H1 (cell line): Measurements from ENCODE around the gene TMEM116. TPM values are rescaled to one million over a fixed set of nuclear protein-coding genes. Genes with fewer than 3 reads are reported as not detected.

ENCODE experiments used
- CTCF ChIA-PET: fragments of 300-600 bp; sonication (Branson Sonifier 250); formaldehyde crosslinking; loops from one replicate; lab custom pipeline; 2021; ENCODE audit not compliant: partially characterized antibody; lab: Charles Lee
- POLR2A ChIA-PET: fragments of 300-600 bp; sonication (Branson Sonifier 250); formaldehyde crosslinking; loops from one replicate; lab custom pipeline; 2021; ENCODE audit warnings: inconsistent platforms; ENCODE audit not compliant: partially characterized antibody; lab: Charles Lee
- DNase-seq, 2 experiments: peaks; one replicate each; pipeline versions ENCODE4 v3.0.0 to v3.0.0-alpha.2; 2010 to 2022; ENCODE audit warnings: low spot score in 2 of 2, low read depth in 1 of 2, mixed read lengths in 1 of 2
- FAIRE-seq: peaks from 2 replicates; lab custom pipeline; 2011; peaks lifted over from hg19 to GRCh38; lab: Jason Lieb, UNC
- H2AFZ ChIP-seq: 2 replicates; pipeline ENCODE4 v1.8.1; 2012; ENCODE audit warnings: low read length, inconsistent platforms
- H2AK5ac ChIP-seq: 2 replicates; pipeline ENCODE4 v1.6.1; 2013; ENCODE audit warnings: low read depth, low read length
- H2BK120ac ChIP-seq: replicated peaks from 2 replicates; pipeline ENCODE3; 2013; ENCODE audit warnings: low read depth, low read length, inconsistent platforms
- H2BK12ac ChIP-seq: 2 replicates; pipeline ENCODE4 v1.6.1; 2013; ENCODE audit warnings: low read depth, low read length
- H2BK15ac ChIP-seq: 2 replicates; pipeline ENCODE4 v1.6.1; 2013; ENCODE audit warnings: low read length
- H2BK20ac ChIP-seq: 2 replicates; pipeline ENCODE4 v1.6.1; 2013; ENCODE audit warnings: low read length
- H2BK5ac ChIP-seq: 2 replicates; pipeline ENCODE4 v1.6.1; 2013; ENCODE audit warnings: low read depth, low read length
- H3K14ac ChIP-seq: 2 replicates; pipeline ENCODE4 v1.6.1; 2013; ENCODE audit warnings: inconsistent platforms; ENCODE audit not compliant: insufficient read length
- H3K18ac ChIP-seq: 2 replicates; pipeline ENCODE4 v1.6.1; 2013; ENCODE audit warnings: low read length; ENCODE audit errors: extremely low read depth
- H3K23ac ChIP-seq: 2 replicates; pipeline ENCODE4 v1.6.1; 2013; ENCODE audit warnings: inconsistent platforms; ENCODE audit not compliant: insufficient read length
- H3K23me2 ChIP-seq: 2 replicates; pipeline ENCODE4 v1.6.1; 2013; ENCODE audit warnings: low read depth, low read length
- H3K27ac ChIP-seq: 2 replicates; pipeline ENCODE4 v1.6.1; 2011; ENCODE audit warnings: low read depth, low read length, inconsistent platforms
- H3K27me3 ChIP-seq, 4 experiments: replicated peaks in 1 of 4; 1 replicate in 1 of 4; 2 replicates in 3 of 4; pipeline versions ENCODE4 v1.6.1 to v1.8.1; 2011 to 2013; ENCODE audit warnings: low read length in 3 of 4, mild to moderate bottlenecking in 3 of 4, inconsistent platforms in 2 of 4, mixed read lengths in 2 of 4, moderate library complexity in 1 of 4; ENCODE audit not compliant: control insufficient read depth in 3 of 4, insufficient read depth in 3 of 4; ENCODE audit errors: extremely low read depth in 1 of 4
- H3K36me3 ChIP-seq, 4 experiments: 2 replicates each; pipeline versions ENCODE4 v1.6.1 to v1.8.1; 2011 to 2013; ENCODE audit warnings: mild to moderate bottlenecking in 4 of 4, low read length in 3 of 4, moderate library complexity in 2 of 4, control low read depth in 1 of 4, inconsistent platforms in 1 of 4; ENCODE audit not compliant: insufficient read depth in 4 of 4, control insufficient read depth in 2 of 4
- H3K4ac ChIP-seq: replicated peaks from 2 replicates; pipeline ENCODE3; 2013; ENCODE audit warnings: low read length, low read depth, mixed read lengths, inconsistent platforms; ENCODE audit not compliant: insufficient read length
- H3K4me1 ChIP-seq, 4 experiments: replicated peaks in 1 of 4; 1 replicate in 1 of 4; 2 replicates in 3 of 4; pipeline versions ENCODE4 v1.6.1 to v1.8.1; 2011 to 2013; ENCODE audit warnings: low read length in 3 of 4, inconsistent platforms in 2 of 4, mixed read lengths in 1 of 4; ENCODE audit not compliant: insufficient read depth in 4 of 4, control insufficient read depth in 3 of 4
- H3K4me2 ChIP-seq, 2 experiments: 2 replicates each; pipeline versions ENCODE4 v1.6.1 to v1.8.1; 2011 to 2013; ENCODE audit warnings: low read depth in 2 of 2, low read length in 2 of 2, control low read depth in 1 of 2, inconsistent platforms in 1 of 2, mild to moderate bottlenecking in 1 of 2; ENCODE audit not compliant: insufficient read depth in 1 of 2
- H3K4me3 ChIP-seq, 4 experiments: fragments of 200-600, 300-600 bp in 1 of 4; sonication (generic), shearing (Covaris generic), sonication (Bioruptor Twin) in 1 of 4; 2 replicates each; pipeline versions ENCODE4 v1.5.1 to v1.8.1; 2011 to 2016; ENCODE audit warnings: low read length in 4 of 4, low read depth in 3 of 4, control low read depth in 2 of 4, inconsistent platforms in 2 of 4, mild to moderate bottlenecking in 2 of 4, mixed read lengths in 1 of 4, moderate library complexity in 1 of 4; ENCODE audit not compliant: insufficient read depth in 2 of 4; ENCODE audit errors: extremely low read depth in 1 of 4
- H3K56ac ChIP-seq: replicated peaks from 2 replicates; pipeline ENCODE3; 2013; ENCODE audit warnings: low read depth, mild to moderate bottlenecking, mixed read lengths, low read length, inconsistent platforms; ENCODE audit not compliant: insufficient read length
- H3K79me1 ChIP-seq: 2 replicates; pipeline ENCODE4 v1.6.1; 2013; ENCODE audit warnings: low read depth, low read length, control low read depth
- H3K79me2 ChIP-seq, 2 experiments: 2 replicates each; pipeline versions ENCODE4 v1.6.1 to v1.8.1; 2012 to 2013; ENCODE audit warnings: low read length in 2 of 2, mild to moderate bottlenecking in 2 of 2, inconsistent platforms in 1 of 2; ENCODE audit not compliant: insufficient read depth in 2 of 2, control insufficient read depth in 1 of 2
- H3K9ac ChIP-seq, 4 experiments: replicated peaks in 1 of 4; 1 replicate in 1 of 4; 2 replicates in 3 of 4; pipeline versions ENCODE4 v1.6.1 to v1.8.1; 2011 to 2013; ENCODE audit warnings: low read depth in 3 of 4, low read length in 3 of 4, control low read depth in 2 of 4, mild to moderate bottlenecking in 2 of 4, moderate library complexity in 2 of 4, inconsistent platforms in 1 of 4; ENCODE audit errors: extremely low read depth in 1 of 4
- H3K9me3 ChIP-seq, 2 experiments: 2 replicates each; pipeline versions ENCODE4 v1.6.1 to v1.8.1; 2012 to 2013; ENCODE audit warnings: mild to moderate bottlenecking in 2 of 2, moderate library complexity in 2 of 2, control low read depth in 1 of 2, inconsistent platforms in 1 of 2, low read depth in 1 of 2, low read length in 1 of 2, mixed read lengths in 1 of 2; ENCODE audit not compliant: insufficient read depth in 2 of 2
- H4K20me1 ChIP-seq, 2 experiments: replicated peaks in 1 of 2; 2 replicates each; pipeline versions ENCODE3 to v1.8.1; 2011 to 2013; ENCODE audit warnings: inconsistent platforms in 2 of 2, low read length in 2 of 2, mild to moderate bottlenecking in 1 of 2; ENCODE audit not compliant: insufficient read depth in 2 of 2, control insufficient read depth in 1 of 2
- H4K5ac ChIP-seq: 2 replicates; pipeline ENCODE4 v1.6.1; 2013; ENCODE audit warnings: low read length, low read depth, mixed read lengths, inconsistent platforms; ENCODE audit not compliant: insufficient read length
- H4K8ac ChIP-seq: 2 replicates; pipeline ENCODE4 v1.8.0; 2013; ENCODE audit warnings: mild to moderate bottlenecking, moderate library complexity, low read length, inconsistent platforms; ENCODE audit not compliant: insufficient read depth; ENCODE audit errors: extremely low read depth
- H4K91ac ChIP-seq: replicated peaks from 2 replicates; pipeline ENCODE3; 2013; ENCODE audit warnings: low read length, mixed read lengths, inconsistent platforms; ENCODE audit not compliant: insufficient read length
- CHD1 ChIP-seq: IDR thresholded peaks from 2 replicates; pipeline ENCODE4 v1.6.1; 2012; ENCODE audit warnings: low read depth, low read length, improper control_type of control experiment
- EZH2 ChIP-seq: fragments of 200-600 bp; sonication (generic); IDR thresholded peaks from 2 replicates; pipeline ENCODE4 v1.7.1; 2012; ENCODE audit warnings: low read depth, mild to moderate bottlenecking, moderate library complexity, low read length, inconsistent platforms; ENCODE audit not compliant: severe bottlenecking
- KDM5A ChIP-seq: fragments of 200-600 bp; IDR thresholded peaks from 2 replicates; pipeline ENCODE4 v1.7.1; 2012; ENCODE audit warnings: mild to moderate bottlenecking, low read length, inconsistent platforms, mixed read lengths
- MAFK ChIP-seq: IDR thresholded peaks from 2 replicates; pipeline ENCODE4 v1.6.1; 2012; ENCODE audit warnings: low read depth, mild to moderate bottlenecking, improper control_type of control experiment, low read length
- SIN3A ChIP-seq, 2 experiments: IDR thresholded peaks in 1 of 2; conservative IDR thresholded peaks in 1 of 2; 2 replicates each; pipeline ENCODE4 v1.6.1; 2011 to 2012; ENCODE audit warnings: low read length in 2 of 2, improper control_type of control experiment in 1 of 2, low read depth in 1 of 2, mild to moderate bottlenecking in 1 of 2
- SIX5 ChIP-seq: IDR thresholded peaks from 2 replicates; pipeline ENCODE4 v1.6.1; 2011; ENCODE audit warnings: mild to moderate bottlenecking, low read depth, low read length
- TAF1 ChIP-seq: IDR thresholded peaks from 2 replicates; pipeline ENCODE4 v1.6.1; 2011; ENCODE audit warnings: mild to moderate bottlenecking, low read depth, low read length
- TBP ChIP-seq: IDR thresholded peaks from 2 replicates; pipeline ENCODE4 v1.6.1; 2011; ENCODE audit warnings: low read depth, low read length, improper control_type of control experiment
- WGBS, 2 experiments: shearing (Covaris generic) in 1 of 2; methylation state at CpG; one replicate each; pipeline versions ENCODE4 v1.1.6 to v1.1.7; 2013 to 2015; ENCODE audit warnings: low lambda C conversion rate in 2 of 2, mixed read lengths in 2 of 2, inconsistent platforms in 1 of 2, low coverage in 1 of 2, missing lambda C conversion rate in 1 of 2; ENCODE audit not compliant: insufficient replicate concordance in 2 of 2, insufficient coverage in 1 of 2, insufficient read length in 1 of 2; ENCODE audit errors: extremely low coverage in 1 of 2, missing lambda C conversion rate in 1 of 2; 5-methylcytosine and 5-hydroxymethylcytosine counted together
- polyA plus RNA-seq, 7 experiments: library from polyadenylated mRNA; depleted of rRNA in 3 of 7; stranded (reverse) in 5 of 7; unstranded in 2 of 7; fragments of >200 nt in 5 of 7; fragments of 200-250 nt in 2 of 7; gene quantifications; 1 replicate in 5 of 7; 2 replicates in 1 of 7; 4 replicates in 1 of 7; pipeline versions ENCODE4 v1.2.1 to v1.2.3, GENCODE V29; 2011 to 2013; ENCODE audit warnings: missing spikeins in 2 of 7, mixed read lengths in 2 of 7
- total RNA-seq: library from RNA; stranded (reverse); fragmentation: NEBNext Ultra II Directional; extraction: Animal tissue kit (Norgen Biotek cat#: 25700); gene quantifications from 2 replicates; pipeline ENCODE4 v1.2.1, GENCODE V29; 2021
- TF ChIP-seq, protein P1 (sequence below): IDR thresholded peaks from 2 replicates; pipeline ENCODE4 v1.6.1; 2012; ENCODE audit warnings: low read length, inconsistent platforms

The TMEM116 gene
- total and polyA plus RNA-seq, 2 of the 8 experiments (the other 6 are each of a cell fraction or from before 2014, with no cell fraction given), result 8.1 to 25.2 TPM

DNA sequence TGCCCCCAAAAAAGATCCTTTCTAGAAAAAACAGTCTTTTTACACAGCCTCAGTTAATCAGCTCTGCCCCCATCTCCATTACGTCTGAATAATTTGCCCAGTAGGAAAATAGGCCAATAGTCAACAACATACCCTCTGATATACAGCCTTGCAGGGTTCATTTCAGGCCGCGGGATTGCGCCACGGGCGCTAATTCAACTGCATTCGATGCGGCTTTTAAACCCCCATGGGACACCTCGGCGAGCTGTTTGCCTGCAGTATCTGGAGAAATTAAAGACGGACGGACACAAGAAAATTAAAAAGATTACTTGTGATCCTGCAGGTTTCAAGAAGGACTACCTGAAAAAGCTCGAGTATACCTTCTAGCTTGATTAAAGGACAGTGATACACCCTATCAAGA lies 36.4 kb upstream of the TMEM116 start:
- no peak overlapping the region for H2BK20ac ChIP-seq
- H2AFZ ChIP-seq, result no peak overlapping the region
- no peak overlapping the region for H3K23ac ChIP-seq
- no peak overlapping the region for H2BK5ac ChIP-seq
- no peaks in the 10 kb centered on the region for H3K79me1 ChIP-seq
- WGBS, 2 experiments, result 91% methylated on average over 13 of the region's 13 CpGs; no CpG with 5 or more reads in 1 of the 2 experiments
- no peaks in the 10 kb centered on the region for H3K79me2 ChIP-seq
- no peaks in the 10 kb centered on the region for H3K4me1 ChIP-seq
- H4K91ac ChIP-seq, result no peak overlapping the region
- H3K9me3 ChIP-seq, result no peaks in the 10 kb centered on the region
- H2BK12ac ChIP-seq, result no peak overlapping the region
- no peak overlapping the region for H2BK15ac ChIP-seq
- no peaks in the 10 kb centered on the region for H3K23me2 ChIP-seq
- H2AK5ac ChIP-seq, result no peak overlapping the region
- H3K14ac ChIP-seq, result no peak overlapping the region
- H4K20me1 ChIP-seq, result peaks cover 0 to 3% of the 10 kb centered on the region in 2 experiments
- H3K27ac ChIP-seq, result no peak overlapping the region
- no peak overlapping the region for H3K4me2 ChIP-seq
- no peak overlapping the region for H3K18ac ChIP-seq
- H2BK120ac ChIP-seq, result no peak overlapping the region
- no peak overlapping the region for H4K8ac ChIP-seq
- POLR2A ChIA-PET, result interaction anchor here (0.8 to 1.7 kb wide), 6 partner anchors 10 to 36 kb away, joined by 3 to 5 read pairs (median 4); partner anchors contain the start of genes ERP29 and TMEM116
- H3K56ac ChIP-seq, result no peak overlapping the region
- peaks cover 23 to 84% (median 63%) of the 10 kb centered on the region in 4 experiments for H3K36me3 ChIP-seq
- TF ChIP-seq TBP (no peak), EZH2 (no peak), MAFK (no peak), CHD1 (no peak), SIX5 (no peak), SIN3A (conservative IDR thresholded peaks at IDR 0.05 in 1 of 2, IDR thresholded peaks at IDR 0.05 in 1 of 2; ENCODE audit: low read depth in 1 of 2, low read length in 2 of 2) (no peak), TAF1 (no peak), KDM5A (no peak)
- TF ChIP-seq, protein P1, sequence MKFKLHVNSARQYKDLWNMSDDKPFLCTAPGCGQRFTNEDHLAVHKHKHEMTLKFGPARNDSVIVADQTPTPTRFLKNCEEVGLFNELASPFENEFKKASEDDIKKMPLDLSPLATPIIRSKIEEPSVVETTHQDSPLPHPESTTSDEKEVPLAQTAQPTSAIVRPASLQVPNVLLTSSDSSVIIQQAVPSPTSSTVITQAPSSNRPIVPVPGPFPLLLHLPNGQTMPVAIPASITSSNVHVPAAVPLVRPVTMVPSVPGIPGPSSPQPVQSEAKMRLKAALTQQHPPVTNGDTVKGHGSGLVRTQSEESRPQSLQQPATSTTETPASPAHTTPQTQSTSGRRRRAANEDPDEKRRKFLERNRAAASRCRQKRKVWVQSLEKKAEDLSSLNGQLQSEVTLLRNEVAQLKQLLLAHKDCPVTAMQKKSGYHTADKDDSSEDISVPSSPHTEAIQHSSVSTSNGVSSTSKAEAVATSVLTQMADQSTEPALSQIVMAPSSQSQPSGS, result no peak
- no peak overlapping the region for H3K4me3 ChIP-seq
- no peak overlapping the region for H3K9ac ChIP-seq
- DNase-seq, result no peak
- H3K4ac ChIP-seq, result no peak overlapping the region
- no peak for FAIRE-seq
- H4K5ac ChIP-seq, result no peak overlapping the region
- no peaks in the 10 kb centered on the region for H3K27me3 ChIP-seq
- CTCF ChIA-PET, result interaction anchor here (0.9 to 1.4 kb wide), 2 partner anchors 16 to 21 kb away, joined by 3 to 4 read pairs; no protein-coding TSS in a partner anchor
